LNCAP (cell line): ENCODE measurements around the gene IRF3.

Experiments
- CTCF ChIP-seq: fragments of 450-650 bp; IDR thresholded peaks from 2 replicates; pipeline ENCODE4 v1.5.1; 2017; ENCODE audit warnings: mild to moderate bottlenecking

Gene IRF3

DNA sequence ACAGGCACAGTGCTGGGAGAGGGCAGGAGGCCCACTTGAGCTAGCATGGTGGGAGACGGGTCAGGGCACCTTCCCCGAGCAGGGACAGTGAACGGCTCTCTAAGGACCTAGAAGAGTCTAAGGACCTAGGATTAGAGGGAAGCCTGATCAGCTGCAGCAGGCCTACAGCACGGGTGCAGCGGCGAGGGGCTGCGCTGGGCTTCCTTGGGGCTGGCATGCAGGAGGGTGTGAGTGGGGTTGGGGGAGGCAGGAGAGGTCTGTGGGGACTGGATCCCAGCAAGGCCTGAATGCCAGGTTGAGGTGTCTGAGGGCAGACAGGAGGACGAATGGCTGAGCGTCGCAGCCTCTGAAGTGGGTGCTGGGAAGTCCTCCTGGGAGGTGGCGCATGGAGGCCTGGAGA is 20.1 kb downstream of the IRF3 start:
- no peak for TF ChIP-seq CTCF

DNA sequence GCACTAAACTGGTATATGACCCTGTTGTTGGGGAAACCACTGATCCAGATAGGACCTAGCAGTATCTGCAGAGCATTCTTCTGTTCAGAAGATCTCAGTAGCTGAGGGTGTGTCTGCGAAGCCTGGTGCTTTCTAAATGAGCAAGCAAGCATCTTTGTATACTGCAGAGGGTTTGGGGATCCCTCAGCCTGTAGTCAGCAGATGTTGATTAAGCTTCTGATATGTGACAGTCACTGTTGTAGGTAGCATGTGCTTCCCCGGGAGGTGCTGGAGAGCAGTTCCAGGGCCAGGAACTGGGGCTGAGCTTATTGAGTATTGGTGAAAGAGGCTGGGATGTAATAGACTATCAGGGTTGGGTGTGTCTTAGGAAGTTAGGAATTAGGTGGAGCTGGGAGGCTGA is 22.2 kb downstream of the IRF3 start:
- no peak for TF ChIP-seq CTCF

GRCh38 chr19:49642492-49643035 is 23.1 kb downstream of the IRF3 start:
- TF ChIP-seq CTCF: no peak

DNA sequence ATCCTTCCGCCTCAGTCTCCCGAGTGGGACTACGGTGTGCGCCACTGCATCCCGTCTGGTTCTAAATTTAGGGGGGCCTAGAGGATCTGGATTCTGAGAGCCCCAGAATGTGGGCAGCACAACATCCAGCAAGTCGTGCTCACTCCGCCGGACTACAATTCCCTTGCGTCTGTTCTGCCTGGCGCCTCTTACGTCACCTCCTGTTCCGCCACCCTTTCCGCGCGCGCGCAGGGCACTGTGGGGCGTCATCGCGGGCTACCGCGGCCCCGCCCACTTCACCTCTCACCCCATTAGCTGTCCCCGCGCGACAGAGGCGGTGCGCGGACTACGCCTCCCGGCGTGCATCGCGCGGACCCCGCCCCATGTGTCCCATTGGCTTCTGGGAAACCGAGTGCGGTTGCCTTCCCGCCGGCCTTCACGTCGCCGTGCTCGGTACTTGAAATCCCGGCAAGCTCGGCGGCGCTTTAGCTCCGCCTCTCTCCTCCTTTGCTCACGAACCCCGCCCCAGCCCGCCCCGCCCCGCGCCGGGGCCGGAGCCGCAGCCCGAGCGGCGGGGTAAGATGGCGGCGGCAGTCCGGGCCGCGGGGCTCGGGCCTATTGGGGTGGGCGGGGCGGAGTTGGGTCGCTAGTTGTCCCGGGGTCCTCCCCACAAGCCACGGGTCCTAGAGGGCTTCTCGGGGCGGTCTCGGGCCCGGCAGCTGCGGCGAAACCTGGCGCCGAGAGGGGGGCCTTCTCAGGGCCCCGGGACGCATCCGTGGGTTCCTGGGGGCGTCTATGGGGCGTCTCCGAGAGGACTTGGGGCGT is 23.8 kb downstream of the IRF3 start, which contains the start of gene SCAF1:
Gene SCAF1, plus strand, starts transcription at position 522 of the 804 bp plus-strand sequence. CDS start 2,818 bp downstream, outside the sequence.
- no peak for TF ChIP-seq CTCF

DNA sequence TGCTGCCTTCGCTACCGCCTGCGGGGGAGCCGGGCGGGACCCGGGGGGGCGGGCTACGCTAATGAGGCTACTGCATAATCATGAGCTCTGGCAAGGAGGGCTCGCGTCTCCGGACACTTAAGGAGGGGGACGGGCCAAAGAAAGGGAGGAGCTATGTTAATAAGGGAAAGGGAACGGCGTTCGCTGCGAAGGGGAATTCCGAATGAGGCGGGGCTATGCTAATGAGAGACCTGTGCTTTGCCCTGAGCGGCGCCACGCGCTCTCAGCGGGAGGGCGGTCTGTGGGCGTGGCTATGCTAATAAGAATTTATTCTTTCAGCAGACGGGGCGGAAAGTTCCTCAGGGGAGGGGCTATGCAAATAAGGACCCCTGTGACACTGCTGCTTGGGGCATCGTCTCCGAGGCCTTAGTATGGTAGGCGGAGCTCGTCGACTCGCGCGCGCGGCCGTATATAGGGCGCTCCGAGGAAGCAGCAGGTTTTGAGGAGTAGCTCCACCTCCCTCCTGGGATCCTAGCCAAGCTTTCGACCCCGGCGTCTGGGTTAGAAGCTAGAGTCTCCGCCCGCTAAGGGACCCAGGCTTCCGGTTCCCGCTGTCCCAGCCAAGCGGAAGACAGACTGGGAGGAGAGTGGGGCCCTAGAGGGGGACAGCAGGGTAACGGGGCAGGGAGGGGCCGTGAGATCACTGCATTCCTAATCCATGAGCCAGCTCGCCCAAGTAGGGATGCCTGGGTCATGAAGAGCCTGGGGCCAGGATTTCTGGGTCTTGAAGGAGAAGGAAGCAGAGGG is 25.4 kb downstream of the IRF3 start, which contains the start of gene RRAS:
Gene RRAS, minus strand, starts transcription at position 31 of the 786 bp plus-strand sequence. CDS start 45 bp downstream, outside the sequence.
- no peak for TF ChIP-seq CTCF

- no peak for TF ChIP-seq CTCF
Measured at GRCh38 chr19:49639401-49640112, 26.1 kb downstream of the IRF3 start.
